ENCODE data around the gene CACNA1G. TPM values are rescaled to one million over a fixed set of nuclear protein-coding genes. Genes with fewer than 3 reads are reported as not detected.

CACNA1G gene
- total RNA-seq, 1 donor from 2014 or later, result not detected

DNA sequence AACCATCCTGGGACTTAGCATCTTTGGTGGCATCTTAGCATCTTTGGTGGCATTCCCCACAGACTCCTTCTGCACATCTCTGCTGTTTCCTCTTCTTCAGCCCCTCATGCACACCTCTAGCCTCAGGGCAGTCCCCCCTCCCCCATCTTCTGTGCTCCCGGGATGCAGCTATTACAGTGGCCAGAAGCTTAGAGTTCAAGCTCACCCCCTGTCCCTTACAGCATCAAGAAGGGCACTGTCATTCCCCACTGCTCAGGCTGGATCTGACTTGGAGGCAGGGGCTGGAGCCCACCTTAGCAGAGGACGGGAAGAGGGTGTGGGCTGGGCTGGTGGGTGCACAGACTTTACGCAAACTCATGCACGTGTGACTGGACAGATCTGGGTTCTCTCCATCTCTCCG lies 27.3 kb upstream of the CACNA1G start:
- no peak for DNase-seq (ENCODE audit: low read depth, low spot score)

DNA sequence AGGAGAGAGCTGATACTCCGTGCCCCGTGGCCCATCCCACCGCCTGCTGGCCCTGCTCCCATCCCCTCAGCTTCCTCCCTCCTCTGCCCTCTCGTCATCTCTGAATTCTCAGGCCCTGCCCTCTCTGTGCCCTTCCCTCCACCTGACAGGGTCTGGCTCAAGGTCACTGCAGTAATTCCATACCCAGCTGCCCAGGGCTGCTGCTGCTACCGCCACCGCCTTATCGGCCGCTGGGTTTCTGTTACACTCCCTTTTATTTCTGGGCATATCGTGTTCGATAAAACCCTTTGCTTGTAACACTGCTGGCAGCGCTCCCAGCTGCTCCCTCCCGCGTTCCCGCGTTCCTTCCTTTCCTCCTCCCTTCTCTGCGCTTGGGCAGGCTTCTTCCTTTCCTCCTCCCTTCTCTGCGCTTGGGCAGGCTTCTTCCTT lies 26.8 kb upstream of the CACNA1G start:
- no peak for DNase-seq (ENCODE audit: low read depth, low spot score)

DNA sequence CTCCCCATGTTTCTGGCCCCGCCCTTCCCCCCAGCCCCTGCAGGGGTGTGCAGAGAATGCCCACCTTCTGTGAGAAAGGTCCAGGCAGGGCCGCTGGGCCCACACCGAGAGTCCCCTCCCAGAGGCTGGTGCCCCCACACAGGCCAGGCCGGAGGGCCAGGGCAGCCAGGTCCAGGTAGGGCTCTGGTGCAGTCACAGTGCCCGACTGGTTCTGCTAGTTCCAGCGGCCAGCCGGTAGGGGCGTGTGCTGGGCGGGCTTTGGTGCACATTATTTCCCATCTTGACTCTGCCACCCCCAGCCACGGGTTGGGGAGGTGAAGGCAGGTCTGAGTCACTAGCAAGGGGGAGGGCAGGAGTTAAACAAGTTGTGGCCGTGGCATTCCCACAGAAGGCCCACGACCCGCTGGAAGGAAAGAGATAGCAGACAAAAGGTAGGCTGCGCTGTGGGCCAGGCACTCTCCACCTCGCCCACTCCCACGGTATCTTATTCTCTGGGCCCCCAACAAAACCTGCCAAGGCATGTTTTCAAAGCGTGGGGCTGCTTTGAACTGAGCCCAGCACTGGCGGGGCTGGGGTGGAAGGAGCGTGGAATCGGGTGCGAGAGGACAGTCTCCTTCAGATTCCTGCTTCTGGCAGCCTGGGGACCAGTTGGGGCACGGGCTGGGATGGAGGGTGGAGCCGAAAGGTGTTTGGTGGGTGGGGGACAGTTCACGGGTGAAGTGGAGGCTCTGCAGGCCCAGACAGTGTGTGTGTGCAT lies 26.1 kb upstream of the CACNA1G start:
- DNase-seq (ENCODE audit: low read depth, low spot score), result no peak

DNA sequence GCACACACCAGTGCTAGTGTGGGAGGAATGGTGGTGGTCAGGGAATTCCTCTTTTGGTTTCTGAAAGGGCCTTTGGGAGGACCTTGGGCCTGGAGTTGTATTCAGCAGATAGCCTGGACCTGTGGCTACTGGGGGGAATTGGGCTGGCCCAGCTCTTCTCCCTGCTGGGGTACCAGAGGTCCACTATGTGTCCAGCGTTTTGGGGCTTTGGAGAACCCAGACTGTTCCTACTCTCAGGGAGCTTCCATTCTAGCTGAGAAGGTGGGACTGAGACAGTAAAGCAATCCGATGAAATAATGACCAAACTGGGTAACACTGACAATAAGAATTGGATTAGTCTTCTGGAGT lies 25.6 kb upstream of the CACNA1G start:
- DNase-seq (ENCODE audit: low read depth, low spot score), result no peak

DNA sequence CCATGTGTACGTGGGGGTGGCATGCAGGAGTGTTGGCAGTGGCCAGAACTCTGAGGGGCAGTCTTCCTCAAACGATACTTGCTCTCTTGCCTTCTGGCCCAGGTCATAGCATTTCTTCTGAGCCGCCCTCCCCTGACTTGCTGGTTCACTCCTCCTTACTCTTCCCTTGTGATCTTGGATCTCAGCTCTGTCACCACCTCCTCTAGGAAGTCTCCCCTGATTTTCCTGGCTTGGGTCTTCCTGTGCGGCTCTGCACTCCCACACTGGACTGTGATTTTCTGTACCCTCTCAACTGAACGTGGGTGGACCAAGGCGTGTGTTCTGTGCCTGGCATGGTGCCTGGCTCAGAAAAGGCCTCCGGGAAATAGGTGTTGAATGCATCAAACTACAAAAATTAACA lies 25.1 kb upstream of the CACNA1G start:
- no peak for DNase-seq (ENCODE audit: low read depth, low spot score)

DNA sequence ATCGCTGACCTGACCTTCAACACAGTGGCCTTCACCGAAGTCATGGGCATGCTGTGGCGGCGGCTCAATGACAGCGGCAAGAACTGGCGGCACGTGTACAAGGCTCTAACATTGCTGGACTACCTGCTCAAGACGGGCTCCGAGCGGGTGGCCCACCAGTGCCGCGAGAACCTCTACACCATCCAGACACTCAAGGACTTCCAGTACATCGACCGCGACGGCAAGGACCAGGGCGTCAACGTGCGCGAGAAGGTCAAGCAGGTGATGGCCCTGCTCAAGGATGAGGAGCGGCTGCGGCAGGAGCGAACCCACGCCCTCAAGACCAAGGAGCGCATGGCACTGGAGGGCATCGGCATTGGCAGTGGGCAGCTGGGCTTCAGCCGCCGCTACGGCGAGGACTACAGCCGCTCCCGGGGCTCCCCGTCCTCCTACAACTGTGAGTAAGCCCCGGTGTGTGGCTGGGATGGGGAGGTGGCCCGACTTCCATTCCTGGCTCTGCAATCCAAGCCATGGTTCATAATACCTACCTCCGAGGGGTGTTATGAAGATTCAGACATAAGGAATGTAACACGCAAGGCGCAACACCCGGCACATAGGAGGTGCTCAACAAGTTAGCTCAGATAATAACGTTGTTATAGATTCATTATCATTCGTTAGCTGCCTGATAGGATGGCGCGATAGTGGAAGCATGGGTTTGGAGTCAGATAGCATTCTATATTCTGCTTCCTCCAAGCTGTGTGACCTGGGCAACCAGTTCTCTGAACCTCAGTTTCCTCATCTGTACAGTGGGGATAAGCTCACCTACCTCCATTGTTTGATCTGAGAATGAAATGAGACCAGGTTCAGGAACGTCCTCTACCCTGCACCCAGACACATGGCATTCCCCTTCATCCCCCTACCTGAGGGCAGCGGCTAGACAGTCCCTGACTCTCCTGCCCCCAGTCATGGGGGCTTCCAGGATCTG lies 23.6 kb upstream of the CACNA1G start:
- DNase-seq (ENCODE audit: low read depth, low spot score), result no peak

DNA sequence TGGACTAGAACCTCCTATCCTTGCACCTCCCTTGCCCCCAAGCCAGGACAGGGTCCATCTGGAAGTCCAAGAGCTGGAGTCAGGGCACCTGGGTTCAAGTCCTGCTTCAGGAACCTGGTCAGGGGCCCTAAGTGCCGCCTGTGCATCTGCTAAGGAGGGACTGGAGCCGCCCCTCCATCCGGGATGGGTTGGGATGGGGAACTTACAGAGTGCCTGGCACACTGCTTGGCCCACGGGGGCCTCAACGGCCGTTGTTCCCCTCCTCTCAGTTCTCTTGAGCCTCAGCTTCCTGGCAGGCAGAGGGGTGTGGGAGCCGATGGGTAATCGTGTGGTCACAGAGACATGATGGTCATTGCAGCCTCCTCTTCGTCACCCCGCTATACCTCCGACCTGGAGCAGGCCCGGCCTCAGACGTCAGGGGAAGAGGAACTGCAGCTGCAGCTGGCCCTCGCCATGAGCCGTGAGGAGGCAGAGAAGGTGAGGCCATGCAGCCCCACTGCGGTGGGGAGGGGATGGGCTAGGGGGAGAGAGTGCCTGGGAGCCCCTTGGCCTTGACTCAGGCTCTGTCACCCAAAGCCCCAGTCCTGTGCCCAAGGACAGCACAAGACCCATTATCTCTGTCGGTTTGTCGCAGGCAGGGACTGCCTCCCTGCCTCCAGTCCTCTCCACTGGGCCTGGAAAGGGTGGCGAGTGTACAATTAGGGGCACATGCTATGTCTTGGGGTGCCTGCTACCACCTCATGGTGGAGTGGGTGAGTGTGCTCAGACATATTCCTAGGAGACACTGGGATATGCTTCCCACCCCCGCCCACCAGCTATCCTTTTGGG lies 22.6 kb upstream of the CACNA1G start:
- DNase-seq (ENCODE audit: low read depth, low spot score), result no peak

DNA sequence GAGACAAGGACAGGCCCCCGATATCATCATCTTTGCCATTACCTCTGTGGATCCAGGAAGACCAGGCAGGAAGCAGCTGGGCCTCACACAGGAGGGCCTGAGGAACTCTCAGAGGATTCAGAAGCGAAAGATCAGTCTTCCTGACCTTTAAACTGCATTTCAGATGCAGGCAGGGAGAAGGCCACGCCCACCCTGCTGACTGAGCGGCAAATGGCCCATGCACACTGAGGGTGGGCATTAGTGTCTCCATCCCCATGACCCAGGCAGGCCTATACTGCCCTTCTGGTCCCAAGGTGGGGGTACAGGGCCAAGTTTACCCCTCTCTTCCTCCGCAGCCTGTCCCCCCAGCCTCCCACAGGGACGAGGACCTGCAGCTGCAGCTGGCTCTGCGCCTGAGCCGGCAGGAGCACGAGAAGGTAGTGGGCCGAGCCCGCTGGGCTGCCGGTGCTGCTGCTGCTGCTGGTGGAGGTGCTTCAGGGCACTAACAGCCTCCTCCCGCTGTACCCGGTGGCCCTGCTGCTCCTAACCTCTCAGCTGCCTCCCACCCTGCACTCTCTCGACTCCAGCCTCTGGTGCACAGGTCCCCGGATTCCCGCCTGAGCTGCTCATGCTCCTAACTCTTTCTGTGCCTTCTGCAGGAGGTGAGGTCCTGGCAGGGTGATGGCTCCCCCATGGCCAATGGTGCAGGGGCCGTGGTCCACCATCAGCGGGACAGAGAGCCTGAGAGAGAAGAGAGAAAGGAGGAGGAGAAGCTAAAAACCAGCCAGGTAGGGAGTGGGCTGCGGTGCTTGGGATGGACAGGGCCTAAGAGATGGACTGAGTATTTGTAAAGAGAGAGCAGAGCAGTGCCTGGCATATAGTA lies 21.7 kb upstream of the CACNA1G start:
- no peak for DNase-seq (ENCODE audit: low read depth, low spot score)

DNA sequence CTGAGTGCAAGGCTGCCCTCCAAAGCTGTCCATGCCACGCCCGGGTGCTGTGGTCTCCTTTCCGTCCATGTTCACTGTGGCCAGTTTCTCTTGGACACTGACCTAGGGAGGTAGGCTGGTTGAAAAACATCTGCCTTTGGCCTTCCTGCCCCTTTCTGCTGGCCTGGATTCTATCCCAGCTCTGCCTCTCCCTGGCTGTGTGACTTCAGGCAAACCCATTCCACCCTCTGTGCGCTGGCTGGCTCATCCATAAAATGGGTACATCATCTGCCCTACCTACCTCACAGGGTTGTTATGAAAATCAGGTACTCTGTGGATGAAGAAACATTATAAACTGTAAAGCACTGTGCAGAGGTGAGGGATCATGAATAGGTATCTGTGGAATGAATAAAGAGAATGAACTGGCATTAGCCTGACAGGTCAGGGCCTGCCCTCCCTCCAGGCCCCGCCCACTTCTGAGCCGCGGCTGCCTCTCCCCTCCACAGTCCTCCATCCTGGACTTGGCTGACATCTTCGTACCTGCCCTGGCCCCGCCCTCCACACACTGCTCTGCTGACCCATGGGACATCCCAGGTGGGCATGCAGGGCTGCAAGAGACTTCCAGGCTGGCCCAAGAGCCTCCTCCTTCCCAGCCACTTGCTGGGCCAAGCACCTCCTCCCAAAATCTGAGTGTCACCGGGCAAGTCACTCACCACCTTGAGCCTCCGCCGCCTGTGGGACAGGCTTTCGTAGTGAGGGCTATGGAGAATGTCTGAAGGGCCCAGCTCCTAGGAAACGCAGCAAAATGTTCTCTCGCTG lies 20.6 kb upstream of the CACNA1G start:
- no peak for DNase-seq (ENCODE audit: low read depth, low spot score)

DNA sequence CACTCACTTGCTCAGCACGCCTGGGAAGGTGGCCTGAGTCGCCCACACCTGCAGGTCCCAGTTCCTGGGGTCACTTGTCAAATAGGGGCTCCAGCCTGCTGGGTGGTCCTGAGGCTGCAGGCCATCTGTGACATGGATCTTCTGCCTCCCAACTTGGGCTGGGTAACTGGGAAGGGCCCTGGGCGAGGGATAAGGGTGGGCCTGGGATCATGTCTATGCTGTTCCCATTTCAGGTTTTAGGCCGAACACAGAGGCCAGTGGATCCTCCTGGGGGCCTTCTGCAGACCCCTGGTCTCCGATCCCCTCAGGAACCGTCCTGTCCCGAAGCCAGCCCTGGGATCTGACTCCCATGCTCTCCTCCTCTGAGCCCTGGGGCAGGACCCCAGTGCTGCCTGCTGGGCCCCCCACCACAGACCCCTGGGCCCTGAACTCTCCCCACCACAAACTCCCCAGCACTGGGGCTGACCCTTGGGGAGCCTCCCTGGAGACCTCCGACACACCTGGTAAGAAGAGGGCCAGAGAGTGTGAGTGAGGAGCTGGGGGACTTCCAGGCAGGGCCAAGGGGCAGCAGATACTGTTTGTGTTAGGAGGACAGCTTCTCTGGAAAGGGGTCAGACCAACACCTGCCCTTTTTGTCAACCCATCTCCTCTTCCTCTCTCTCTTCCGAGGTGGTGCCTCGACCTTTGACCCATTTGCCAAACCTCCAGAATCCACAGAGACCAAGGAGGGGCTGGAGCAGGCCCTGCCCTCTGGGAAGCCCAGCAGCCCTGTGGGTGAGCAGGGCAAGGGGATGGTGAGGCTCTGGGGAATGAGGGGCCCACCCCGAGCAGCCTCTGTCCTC lies 19.7 kb upstream of the CACNA1G start:
- DNase-seq (ENCODE audit: low read depth, low spot score), result no peak

DNA sequence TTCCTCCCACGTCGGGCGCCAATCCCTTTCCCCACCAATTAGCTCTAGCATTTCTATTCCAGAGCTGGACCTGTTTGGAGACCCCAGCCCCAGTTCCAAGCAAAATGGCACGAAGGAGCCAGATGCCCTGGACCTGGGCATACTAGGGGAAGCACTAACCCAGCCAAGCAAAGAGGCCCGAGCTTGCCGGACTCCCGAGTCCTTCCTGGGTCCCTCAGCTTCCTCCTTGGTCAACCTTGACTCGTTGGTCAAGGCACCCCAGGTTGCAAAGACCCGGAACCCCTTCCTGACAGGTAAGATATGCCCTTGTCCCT lies 19.2 kb upstream of the CACNA1G start:
- DNase-seq (ENCODE audit: low read depth, low spot score), result no peak

DNA sequence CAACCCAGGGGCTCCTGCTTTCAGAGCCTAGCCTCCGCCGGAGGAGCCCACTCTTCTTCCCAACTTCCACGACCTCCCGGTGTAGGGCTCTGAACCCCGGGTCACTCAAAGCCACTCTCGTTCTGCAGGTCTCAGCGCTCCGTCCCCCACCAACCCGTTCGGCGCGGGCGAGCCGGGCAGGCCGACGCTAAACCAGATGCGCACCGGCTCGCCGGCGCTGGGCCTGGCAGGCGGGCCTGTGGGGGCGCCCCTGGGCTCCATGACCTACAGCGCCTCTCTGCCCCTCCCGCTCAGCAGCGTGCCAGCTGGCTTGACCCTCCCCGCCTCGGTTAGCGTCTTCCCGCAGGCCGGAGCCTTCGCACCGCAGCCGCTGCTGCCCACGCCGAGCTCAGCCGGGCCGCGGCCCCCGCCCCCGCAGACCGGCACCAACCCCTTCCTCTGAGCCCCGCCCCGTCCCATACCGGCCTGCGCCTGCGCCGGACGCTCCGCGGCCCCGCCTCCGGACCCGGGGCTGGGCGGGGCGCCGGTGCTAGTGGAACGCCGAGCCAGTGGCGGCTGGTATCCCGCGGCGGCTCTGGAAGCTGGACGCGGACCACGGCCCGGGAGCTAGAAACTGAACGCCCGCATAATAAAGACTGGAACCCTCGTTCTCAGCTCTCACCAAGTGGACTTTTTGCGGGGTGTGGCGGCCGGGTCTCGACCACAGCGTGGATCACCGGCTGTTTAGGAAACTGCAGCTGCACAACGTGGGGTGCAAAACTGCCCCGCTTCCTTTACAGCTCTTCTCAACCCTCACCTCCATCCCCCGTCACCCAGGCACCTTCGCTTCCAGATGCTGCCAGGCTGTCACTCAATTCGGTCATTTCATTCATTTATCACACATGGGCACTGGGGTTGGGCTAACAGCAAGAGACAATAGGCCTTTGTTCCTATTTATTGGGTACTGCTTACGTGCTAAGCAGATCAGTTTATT lies 18.5 kb upstream of the CACNA1G start:
- DNase-seq (ENCODE audit: low read depth, low spot score), result no peak

DNA sequence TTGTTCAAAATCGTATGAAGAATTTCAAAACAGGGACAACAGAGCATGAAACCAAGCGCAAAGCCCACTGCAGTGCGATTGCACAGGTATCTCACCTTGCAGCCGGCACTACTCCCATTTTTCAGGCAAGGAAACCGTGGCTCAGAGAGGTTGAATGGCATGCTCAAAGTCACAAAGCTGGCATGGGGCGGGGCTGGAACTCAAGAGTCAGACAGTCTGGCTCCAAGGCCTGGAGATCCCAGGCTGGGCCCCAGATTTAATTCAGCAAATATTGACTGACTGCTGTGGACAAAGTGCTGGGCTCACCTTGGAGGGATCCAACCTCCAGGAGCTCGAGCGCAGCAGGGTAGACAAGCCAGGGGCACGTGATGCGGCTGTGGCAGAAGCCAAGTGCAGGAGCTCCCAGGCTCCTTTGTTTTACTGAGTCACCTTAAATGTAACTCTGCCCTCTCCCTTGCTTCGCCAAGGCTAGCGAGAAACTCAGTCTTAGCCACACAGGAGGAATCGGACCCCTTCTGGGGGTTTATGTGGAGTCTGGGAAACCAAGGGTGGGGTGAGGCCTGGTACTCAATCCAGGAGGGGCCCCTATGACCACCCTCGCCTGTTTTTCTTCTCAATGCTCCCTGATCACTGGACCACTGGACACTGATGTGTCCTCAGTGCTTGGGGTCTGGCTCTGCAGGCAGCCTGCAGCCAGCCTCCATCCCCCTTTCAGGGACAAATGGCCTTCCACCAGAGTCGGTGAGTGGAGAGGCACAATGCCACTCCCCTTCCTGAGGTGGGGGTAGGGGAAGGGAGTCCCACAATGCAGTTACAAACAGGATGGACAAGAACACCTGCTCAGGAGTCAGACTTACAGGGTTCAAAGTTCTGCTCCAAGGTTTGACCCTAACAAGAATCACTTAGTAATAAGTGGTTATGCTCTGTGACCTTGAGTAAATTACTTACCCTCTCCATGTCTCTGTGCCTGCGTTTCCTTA lies 17.4 kb upstream of the CACNA1G start:
- DNase-seq (ENCODE audit: low read depth, low spot score), result no peak

DNA sequence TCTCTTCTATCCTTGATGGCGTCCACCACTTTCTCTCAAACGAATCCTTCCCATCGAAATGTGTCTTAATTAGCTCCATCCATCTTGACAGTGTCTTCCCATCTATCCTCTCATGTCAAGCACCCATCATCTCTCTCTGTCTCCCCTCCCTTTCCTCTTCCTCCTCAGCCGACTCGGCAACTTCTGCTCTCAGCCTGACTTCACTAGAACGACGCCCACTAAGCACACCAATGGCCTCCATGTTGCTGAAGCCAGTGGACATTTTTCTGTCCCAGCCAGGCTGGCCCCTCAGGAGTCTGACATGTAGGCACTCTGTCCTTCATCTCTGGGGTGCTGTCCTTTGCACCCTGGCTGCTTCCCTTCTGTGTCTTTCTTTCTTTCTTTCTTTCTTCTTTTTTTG lies 16.0 kb upstream of the CACNA1G start:
- DNase-seq (ENCODE audit: low read depth, low spot score), result no peak

DNA sequence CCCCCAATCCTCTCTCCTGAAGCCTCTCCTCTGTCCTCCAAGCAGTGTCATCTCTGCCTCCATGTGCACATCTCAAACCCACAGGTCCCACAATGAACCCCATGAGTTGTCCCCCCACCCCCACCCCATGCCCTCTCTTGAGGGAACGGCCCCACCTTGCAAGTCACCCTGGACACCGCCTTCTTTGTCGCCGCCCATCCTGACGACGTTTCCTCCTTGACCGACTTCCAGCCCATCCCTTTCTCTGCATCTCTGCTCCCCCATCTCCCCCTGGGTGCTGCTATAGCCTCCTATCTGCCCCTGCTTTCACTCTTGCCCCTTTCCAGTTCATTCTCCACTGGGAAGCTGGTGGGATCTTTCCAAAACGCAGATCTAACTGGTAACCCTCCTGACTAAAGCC lies 15.2 kb upstream of the CACNA1G start:
- no peak for DNase-seq (ENCODE audit: low read depth, low spot score)

DNA sequence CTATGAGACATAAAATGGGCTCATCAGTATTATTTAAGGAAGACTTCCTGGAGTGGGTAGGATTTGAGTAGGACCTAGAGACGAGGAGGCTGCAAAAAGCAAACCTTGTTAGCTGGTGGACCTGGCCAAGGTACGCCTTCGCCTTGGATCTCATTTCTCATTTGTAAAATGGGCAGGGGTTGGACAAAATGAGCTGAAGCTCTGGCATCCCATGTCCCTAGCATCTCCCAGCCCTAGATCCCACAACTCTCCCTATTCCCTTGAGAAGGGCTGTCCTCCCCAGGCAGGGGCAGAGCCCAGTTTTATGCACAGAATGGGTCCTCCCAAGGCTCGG lies 13.8 kb upstream of the CACNA1G start:
- no peak for DNase-seq (ENCODE audit: low read depth, low spot score)
